ENCODE results near the gene NPSR1. TPM values are rescaled to one million over a fixed set of nuclear protein-coding genes. Genes with fewer than 3 reads are reported as not detected.

Gene NPSR1
- total RNA-seq, 1 donor from 2014 or later = not detected

- H3K4me1 Mint-ChIP-seq (ENCODE audit: low read depth) = peaks cover 3% of the 10 kb centered on the region
- no peak overlapping the region for H3K4me3 Mint-ChIP-seq (ENCODE audit: low read depth)
- no peak overlapping the region for H3K27ac Mint-ChIP-seq
- DNase-seq (ENCODE audit: low spot score, unreplicated experiment) = no peak
- no peaks in the 10 kb centered on the region for H3K36me3 Mint-ChIP-seq (ENCODE audit: insufficient read depth)
- H3K27me3 Mint-ChIP-seq = peaks cover 5% of the 10 kb centered on the region
- TF ChIP-seq CTCF (IDR thresholded peaks at IDR 0.05; ENCODE audit: unreplicated experiment) = no peak
- no peaks in the 10 kb centered on the region for H3K9me3 Mint-ChIP-seq (ENCODE audit: low read depth)
These were observed 4.2 kb downstream of the NPSR1 start for GRCh38 chr7:34662058-34662708.

GRCh38 chr7:34664755-34665154, 6.7 kb downstream of the NPSR1 start:
- Mint-ChIP-seq H3K9me3 (ENCODE audit: low read depth) (no peaks in the 10 kb centered on the region), H3K36me3 (ENCODE audit: insufficient read depth) (no peaks in the 10 kb centered on the region), H3K4me1 (ENCODE audit: low read depth) (peaks cover 3% of the 10 kb centered on the region), H3K27ac (no peak overlapping the region), H3K27me3 (peaks cover 5% of the 10 kb centered on the region), H3K4me3 (ENCODE audit: low read depth) (no peak overlapping the region)
- no peak for TF ChIP-seq CTCF (IDR thresholded peaks at IDR 0.05; ENCODE audit: unreplicated experiment)
- DNase-seq (ENCODE audit: low spot score, unreplicated experiment) = no peak

GRCh38 chr7:34672430-34672829, 14.4 kb downstream of the NPSR1 start:
- Mint-ChIP-seq H3K4me1 (ENCODE audit: low read depth) (peaks cover 1% of the 10 kb centered on the region), H3K9me3 (ENCODE audit: low read depth) (no peaks in the 10 kb centered on the region), H3K36me3 (ENCODE audit: insufficient read depth) (no peaks in the 10 kb centered on the region), H3K27ac (no peak overlapping the region), H3K4me3 (ENCODE audit: low read depth) (no peak overlapping the region), H3K27me3 (no peaks in the 10 kb centered on the region)
- no peak for TF ChIP-seq CTCF (IDR thresholded peaks at IDR 0.05; ENCODE audit: unreplicated experiment)
- DNase-seq (ENCODE audit: low spot score, unreplicated experiment) = no peak

GRCh38 chr7:34673066-34673465, 15.0 kb downstream of the NPSR1 start:
- DNase-seq (ENCODE audit: low spot score, unreplicated experiment) = no peak
- H3K9me3 Mint-ChIP-seq (ENCODE audit: low read depth) = no peaks in the 10 kb centered on the region
- H3K4me3 Mint-ChIP-seq (ENCODE audit: low read depth) = no peak overlapping the region
- no peaks in the 10 kb centered on the region for H3K27me3 Mint-ChIP-seq
- no peaks in the 10 kb centered on the region for H3K36me3 Mint-ChIP-seq (ENCODE audit: insufficient read depth)
- peaks cover 1% of the 10 kb centered on the region for H3K4me1 Mint-ChIP-seq (ENCODE audit: low read depth)
- no peak for TF ChIP-seq CTCF (IDR thresholded peaks at IDR 0.05; ENCODE audit: unreplicated experiment)
- no peak overlapping the region for H3K27ac Mint-ChIP-seq

- no peaks in the 10 kb centered on the region for H3K27me3 Mint-ChIP-seq
- TF ChIP-seq CTCF (IDR thresholded peaks at IDR 0.05; ENCODE audit: unreplicated experiment) = peak; percentile 75
- peaks cover 1% of the 10 kb centered on the region for H3K4me1 Mint-ChIP-seq (ENCODE audit: low read depth)
- H3K36me3 Mint-ChIP-seq (ENCODE audit: insufficient read depth) = no peaks in the 10 kb centered on the region
- H3K9me3 Mint-ChIP-seq (ENCODE audit: low read depth) = no peaks in the 10 kb centered on the region
- no peak for DNase-seq (ENCODE audit: low spot score, unreplicated experiment)
- no peak overlapping the region for H3K4me3 Mint-ChIP-seq (ENCODE audit: low read depth)
- H3K27ac Mint-ChIP-seq = no peak overlapping the region
These were observed 17.8 kb downstream of the NPSR1 start for GRCh38 chr7:34675749-34676374.
